HG03159 (cell line): Measurements from ENCODE around the gene SYT1.
A peak's percentile ranks its signal among the peaks of the same experiment; 100 is the strongest.

Experiments used
- ATAC-seq: cut with Tn5 transposase; IDR thresholded peaks from one replicate; pipeline ENCODE4 v1.9.1; 2021; ENCODE audit warnings: mild to moderate bottlenecking, moderate library complexity; ENCODE audit not compliant: unreplicated experiment

Gene SYT1

DNA sequence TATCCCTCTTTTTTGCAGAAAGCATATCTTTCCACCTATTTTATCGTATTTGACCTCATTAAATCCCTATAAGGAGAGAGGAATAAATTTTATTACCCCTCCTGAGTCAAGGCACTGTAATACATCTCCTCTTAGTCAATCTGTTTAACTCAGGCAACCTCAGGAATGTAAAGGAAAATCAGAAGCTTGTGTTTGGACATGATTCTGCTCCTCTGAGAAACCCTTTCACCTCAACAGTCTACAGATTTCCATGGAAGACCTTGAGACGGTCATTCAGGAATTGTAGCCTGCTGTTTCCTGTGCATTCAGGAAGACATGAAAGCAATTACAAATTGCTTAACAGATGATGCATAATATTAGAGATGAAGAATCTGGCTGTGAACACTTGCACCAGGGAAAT, 465.4 kb downstream of the SYT1 start:
- ATAC-seq, result no peak

GRCh38 chr12:79331870-79332269, 467.3 kb downstream of the SYT1 start:
- ATAC-seq, result no peak

GRCh38 chr12:79333144-79333543, 468.6 kb downstream of the SYT1 start:
- ATAC-seq, result no peak

- ATAC-seq, result no peak
Observed at GRCh38 chr12:79337662-79338290, 473.2 kb downstream of the SYT1 start.

- ATAC-seq, result peak; percentile 87
Observed at GRCh38 chr12:79344855-79345847, 480.6 kb downstream of the SYT1 start.

DNA sequence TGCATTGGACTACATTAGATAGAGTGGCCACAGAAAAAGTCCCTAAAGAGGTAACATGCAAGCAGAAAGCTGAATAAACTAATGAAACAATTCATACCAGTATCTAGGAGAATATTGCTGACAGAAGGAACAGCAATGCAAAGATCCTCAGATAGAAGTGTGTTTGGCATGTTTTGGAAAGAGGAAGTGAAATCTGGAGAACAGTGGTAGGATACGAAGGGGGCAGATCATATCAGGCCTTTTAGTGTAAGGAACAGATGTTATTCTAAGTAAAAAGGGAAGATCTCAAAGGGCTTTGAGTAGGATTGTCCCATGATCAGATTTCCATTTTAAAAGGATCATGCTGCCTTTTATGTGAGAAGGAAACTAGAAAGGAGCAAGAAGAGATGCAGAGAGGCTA, 483.3 kb downstream of the SYT1 start:
- ATAC-seq, result no peak

DNA sequence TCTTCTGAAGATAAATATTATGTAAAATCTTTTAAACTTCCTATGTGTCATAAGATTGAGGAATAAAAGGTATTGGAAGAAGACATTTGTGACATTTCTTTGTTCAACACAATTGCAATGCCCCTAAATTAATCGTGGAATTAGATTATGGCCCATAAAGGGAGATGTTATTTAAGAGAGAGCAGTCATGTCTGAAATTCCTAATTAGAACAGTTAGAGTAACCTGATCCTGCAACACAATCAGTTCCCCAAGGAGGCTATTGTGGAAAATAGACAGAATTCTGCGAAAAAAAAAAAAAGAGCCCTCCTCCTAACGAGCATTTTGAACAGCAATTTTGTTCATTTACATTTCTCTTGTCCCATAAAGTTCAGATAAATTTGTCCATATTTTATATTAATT, 486.7 kb downstream of the SYT1 start:
- ATAC-seq, result no peak

GRCh38 chr12:79356216-79356615, 491.6 kb downstream of the SYT1 start:
- ATAC-seq, result no peak

- no peak for ATAC-seq
Observed at GRCh38 chr12:79357048-79357447, 492.5 kb downstream of the SYT1 start.

DNA sequence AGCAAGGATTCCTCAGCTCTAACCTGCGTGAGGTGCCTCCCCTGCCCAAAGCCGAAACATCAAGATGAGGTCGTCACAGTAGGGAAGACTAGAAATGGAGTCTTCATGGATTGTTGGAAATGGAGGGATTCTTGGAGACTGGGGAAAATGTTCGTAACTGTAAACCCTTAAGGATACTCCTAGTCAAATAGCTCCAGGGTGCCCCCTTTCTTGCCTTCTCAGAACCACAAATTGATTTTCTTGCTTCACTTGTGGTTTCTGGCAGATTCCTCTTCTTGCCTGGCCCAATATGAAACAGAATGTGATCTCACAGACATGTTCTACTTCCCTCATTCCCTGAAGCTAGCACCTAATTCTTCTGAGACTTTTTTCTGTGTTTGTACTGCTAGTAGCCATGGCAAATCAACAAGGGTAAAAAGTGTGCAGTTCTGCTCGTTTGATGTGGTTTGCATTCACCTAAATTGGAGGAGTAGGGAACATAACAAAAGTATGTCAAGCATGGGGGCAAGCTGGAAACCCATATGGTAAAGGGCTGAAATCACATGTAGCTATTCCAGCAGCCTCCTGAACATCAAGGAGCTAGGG, 494.2 kb downstream of the SYT1 start:
- no peak for ATAC-seq

DNA sequence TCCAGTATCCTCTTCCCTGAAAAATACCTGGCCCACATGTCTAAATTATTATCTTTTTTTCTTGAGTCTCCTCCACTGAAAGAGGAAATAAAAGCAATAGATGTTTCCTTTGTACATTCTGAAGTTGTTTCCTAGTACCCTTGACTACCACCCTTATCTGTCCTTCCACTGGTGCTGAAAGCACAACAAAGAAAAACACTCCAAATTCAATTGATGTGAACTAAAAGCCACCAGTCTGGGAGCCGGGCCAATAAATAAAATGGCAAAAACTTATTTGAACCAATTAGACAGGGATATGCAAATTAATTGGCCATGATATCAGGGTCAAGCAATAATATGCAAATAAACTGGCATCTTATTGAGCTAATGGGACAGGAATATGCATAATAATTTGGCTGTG, 495.7 kb downstream of the SYT1 start:
- ATAC-seq, result no peak

GRCh38 chr12:79360936-79361335, 496.4 kb downstream of the SYT1 start:
- no peak for ATAC-seq

DNA sequence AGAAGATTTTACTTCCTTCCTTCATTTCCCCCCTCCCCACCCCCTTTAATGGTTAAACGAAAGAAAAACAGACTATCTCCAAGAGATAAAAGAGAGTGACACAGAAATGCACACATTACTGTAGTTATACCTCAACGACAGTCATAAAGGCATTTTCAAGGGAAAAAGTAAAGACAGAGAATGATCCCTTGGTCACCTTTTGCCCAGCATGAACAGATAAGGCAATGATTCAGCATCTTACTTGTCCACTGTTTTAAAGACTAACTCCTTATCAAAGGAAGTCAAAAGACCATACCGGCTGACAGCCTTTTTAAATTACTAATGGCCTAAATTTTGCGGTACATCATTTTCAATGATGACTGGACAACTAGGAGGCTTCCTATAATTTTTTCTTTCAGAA, 499.6 kb downstream of the SYT1 start:
- ATAC-seq, result no peak

- ATAC-seq, result no peak
Observed at GRCh38 chr12:79366374-79366773, 501.8 kb downstream of the SYT1 start.

DNA sequence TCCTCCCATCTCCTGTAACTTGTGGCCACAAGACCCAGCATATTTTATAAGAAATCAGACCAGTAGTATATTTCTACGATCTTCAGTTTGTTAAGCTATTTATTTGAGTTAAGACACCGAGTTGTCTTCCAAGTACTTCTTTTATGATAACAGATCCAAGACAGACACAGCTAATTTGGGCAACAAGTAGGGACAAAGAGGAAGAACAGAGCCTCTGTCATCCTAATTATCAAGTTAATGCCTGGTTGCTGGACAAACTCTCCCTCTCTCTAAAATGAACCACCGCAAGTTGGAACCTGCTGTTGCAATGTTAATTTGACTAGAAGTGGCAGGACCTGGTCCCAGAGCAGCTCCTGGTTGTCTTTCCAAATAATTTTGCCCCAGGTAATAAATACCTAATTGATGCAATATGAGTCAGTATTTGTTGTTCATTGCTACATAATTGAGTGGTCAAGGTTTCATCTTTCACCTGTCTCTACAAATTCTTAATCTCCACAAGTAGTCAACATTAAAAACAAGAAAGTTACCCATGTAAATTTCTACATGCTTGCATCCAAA, 502.5 kb downstream of the SYT1 start:
- no peak for ATAC-seq

- ATAC-seq, result no peak
Observed at GRCh38 chr12:79370021-79370420, 505.4 kb downstream of the SYT1 start.

- no peak for ATAC-seq
Observed at GRCh38 chr12:79371226-79371625, 506.7 kb downstream of the SYT1 start.

DNA sequence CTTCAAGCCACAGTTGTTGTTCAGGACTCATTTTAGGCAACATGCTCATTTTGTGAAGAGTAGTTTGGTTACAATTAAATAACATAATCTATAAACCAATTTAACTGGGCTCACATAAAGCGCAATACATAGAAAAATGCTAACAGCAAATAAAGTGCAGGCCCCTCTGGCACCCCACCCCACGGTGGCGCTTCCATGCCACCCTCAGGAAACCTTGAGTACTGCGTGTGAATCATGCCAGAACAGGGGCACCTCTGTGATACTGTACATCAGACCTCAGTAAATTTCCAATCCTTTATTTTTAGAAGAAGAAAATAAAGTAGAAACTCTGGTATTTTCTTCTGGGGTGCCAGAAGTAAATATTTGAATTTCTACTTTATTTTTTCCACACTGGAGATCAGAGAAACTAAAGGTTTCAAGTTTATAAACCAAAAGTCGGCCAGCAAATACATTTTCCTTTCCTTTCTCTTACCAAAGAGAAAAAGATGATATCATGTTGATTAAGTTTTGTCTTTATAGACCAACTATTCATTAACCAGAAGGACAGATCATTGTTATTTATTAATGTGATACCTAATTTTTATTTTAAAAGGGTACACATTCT, 509.4 kb downstream of the SYT1 start:
- ATAC-seq, result peak; percentile 94

DNA sequence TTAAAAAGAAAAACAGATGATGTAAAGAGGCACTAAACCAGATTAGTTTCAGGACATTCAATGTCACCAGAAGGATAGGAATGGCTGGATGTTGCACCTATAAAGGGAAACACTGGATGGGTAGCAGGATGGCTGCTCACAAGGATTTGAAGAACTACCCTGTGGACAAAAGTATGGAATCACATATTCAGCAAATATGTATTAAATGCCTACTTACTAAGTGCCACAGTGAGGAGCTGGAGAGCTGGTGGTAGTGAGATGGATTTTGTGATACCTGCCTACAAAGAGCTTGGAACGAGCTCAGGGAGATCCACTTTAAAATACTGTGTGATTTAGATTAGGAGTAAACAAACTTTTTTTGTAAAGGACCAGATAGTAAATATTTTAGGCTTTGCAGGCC, 510.0 kb downstream of the SYT1 start:
- ATAC-seq, result no peak

GRCh38 chr12:79375050-79375449, 510.5 kb downstream of the SYT1 start:
- no peak for ATAC-seq

- no peak for ATAC-seq
Observed at GRCh38 chr12:79378496-79378895, 513.9 kb downstream of the SYT1 start.
